ENCODE data around the gene ITGA6. TPM values are rescaled to one million over a fixed set of nuclear protein-coding genes. Genes with fewer than 3 reads are reported as not detected.

Gene ITGA6
- total RNA-seq, 4 donors from 2014 or later: 34.8 to 66.6 (median 52.7) TPM

GRCh38 chr2:172473167-172473566 lies 45.8 kb downstream of the ITGA6 start:
- H3K27ac ChIP-seq: no peak overlapping the region
- no peaks in the 10 kb centered on the region for H3K4me1 ChIP-seq
- TF ChIP-seq POLR2A (IDR thresholded peaks at IDR 0.05) (no peak), CTCF (IDR thresholded peaks at IDR 0.05) (no peak)
- H3K9me3 ChIP-seq: no peaks in the 10 kb centered on the region
- no peaks in the 10 kb centered on the region for H3K36me3 ChIP-seq
- H3K27me3 ChIP-seq: no peaks in the 10 kb centered on the region
- H3K4me3 ChIP-seq (replicated peaks in 1 of 3): no peak overlapping the region
- DNase-seq: no peak
- intact Hi-C loops (cut with DNase I): no loop called here

DNA sequence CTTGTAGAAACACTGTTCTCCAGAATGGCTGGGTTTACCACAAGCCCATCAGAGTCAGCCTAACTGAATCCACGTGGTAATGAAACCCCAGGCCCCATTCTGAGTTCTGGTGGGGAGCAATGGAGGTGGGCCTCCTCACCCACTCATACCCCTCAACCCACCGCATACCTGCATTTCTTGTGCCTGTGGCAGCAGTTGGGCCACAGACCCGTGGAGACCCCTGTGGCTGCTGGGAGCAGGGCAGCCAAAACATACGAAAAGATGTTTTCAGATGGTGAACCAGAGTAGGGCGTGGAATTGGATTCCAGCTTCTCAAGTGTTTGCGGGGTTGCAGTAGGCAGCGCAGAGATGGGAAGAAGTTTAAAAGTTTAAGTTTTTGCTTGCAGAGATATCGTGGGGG lies 51.0 kb downstream of the ITGA6 start:
- no peaks in the 10 kb centered on the region for H3K4me1 ChIP-seq
- peaks cover 0 to 9% of the 10 kb centered on the region in 2 donors for H3K36me3 ChIP-seq
- WGBS, 2 donors: 90% methylated on average over 8 of the region's 8 CpGs
- H3K27me3 ChIP-seq: no peaks in the 10 kb centered on the region
- TF ChIP-seq POLR2A (IDR thresholded peaks at IDR 0.05): no peak
- no peak overlapping the region for H3K4me3 ChIP-seq (replicated peaks in 1 of 3)
- intact Hi-C loops (cut with DNase I): no loop called here
- no peak overlapping the region for H3K27ac ChIP-seq
- DNase-seq: no peak
- H3K9me3 ChIP-seq: no peaks in the 10 kb centered on the region

- DNase-seq: no peak
- WGBS, 2 donors: 76 to 79% methylated on average over 12 of the region's 12 CpGs
- Histone ChIP-seq H3K4me1 (no peaks in the 10 kb centered on the region), H3K4me3 (replicated peaks in 1 of 3) (no peak overlapping the region), H3K9me3 (no peaks in the 10 kb centered on the region), H3K27me3 (no peaks in the 10 kb centered on the region), H3K36me3 (peaks cover 3 to 9% of the 10 kb centered on the region in 2 donors), H3K27ac (peak overlapping the region in 1 of 3 donors; percentile 4)
- TF ChIP-seq CTCF (IDR thresholded peaks at IDR 0.05): no peak
- TF ChIP-seq POLR2A (IDR thresholded peaks at IDR 0.05): no peak
- intact Hi-C loops (cut with DNase I): no loop called here
Measured at GRCh38 chr2:172480301-172481218, 53.2 kb downstream of the ITGA6 start.

DNA sequence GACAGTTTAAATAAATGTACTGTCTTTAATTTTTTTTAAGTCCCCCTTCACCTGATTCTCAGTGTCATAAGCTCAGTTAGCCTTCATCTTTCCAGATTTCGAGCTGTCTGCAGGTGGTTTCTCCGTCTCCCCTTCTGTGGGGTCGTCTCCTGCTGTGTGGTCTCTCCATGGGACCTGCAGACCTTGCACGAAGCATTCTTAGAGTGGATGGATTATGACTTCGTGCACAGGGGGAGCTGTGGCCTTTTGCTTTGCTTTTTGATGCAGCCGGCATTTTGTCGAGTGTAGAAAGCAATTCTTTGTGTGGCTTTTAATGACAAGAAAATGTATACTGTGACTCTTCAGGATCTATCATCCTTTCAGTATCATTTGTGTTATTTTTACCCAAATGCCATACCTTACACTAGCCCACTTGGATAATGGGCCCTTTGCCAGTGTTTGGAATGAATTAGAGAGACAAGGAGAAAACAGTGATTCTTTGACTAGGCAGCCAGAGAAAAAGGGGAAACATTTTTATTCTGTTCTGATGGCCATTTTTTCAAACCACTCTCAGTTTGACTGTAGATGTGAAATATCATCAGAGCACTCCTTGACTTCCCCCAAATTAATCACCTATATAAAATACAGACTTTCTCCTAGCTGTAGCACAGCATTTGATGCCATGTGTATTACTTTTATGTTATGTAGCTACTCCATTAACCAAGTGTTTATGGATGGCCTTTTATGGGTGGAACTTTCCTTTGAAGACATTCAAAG lies 54.3 kb downstream of the ITGA6 start:
- H3K27ac ChIP-seq: no peak overlapping the region
- no peak for DNase-seq
- TF ChIP-seq POLR2A (IDR thresholded peaks at IDR 0.05): no peak
- no peak for TF ChIP-seq CTCF (IDR thresholded peaks at IDR 0.05)
- H3K9me3 ChIP-seq: no peaks in the 10 kb centered on the region
- 66 to 72% methylated on average over 7 of the region's 7 CpGs for WGBS, 2 donors
- no peaks in the 10 kb centered on the region for H3K27me3 ChIP-seq
- H3K36me3 ChIP-seq: peaks cover 3 to 9% of the 10 kb centered on the region in 2 donors
- H3K4me1 ChIP-seq: no peaks in the 10 kb centered on the region
- no peak overlapping the region for H3K4me3 ChIP-seq (replicated peaks in 1 of 3)
- intact Hi-C loops (cut with DNase I): no loop called here

DNA sequence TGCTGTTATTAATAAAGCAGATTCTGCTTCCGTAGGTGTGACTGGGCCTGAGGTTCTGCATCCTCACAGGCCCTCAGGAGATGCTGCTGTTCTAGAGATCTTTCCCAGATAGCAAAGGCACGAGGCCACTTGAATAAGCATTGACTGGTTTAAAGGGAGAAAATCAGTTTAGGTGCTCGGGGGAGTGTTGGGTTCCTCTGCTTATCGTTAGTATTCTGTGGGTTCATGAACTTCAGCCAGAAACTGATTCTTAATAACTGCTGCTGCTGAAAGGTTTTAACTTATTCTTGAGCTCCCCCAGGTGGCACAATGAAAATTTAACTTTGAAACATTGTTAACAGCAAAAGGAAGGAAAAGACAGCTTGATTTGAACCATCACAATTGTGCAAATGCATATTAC lies 56.9 kb downstream of the ITGA6 start:
- Histone ChIP-seq H3K27ac (no peak overlapping the region), H3K36me3 (peaks cover 8 to 9% of the 10 kb centered on the region in 2 donors), H3K27me3 (no peaks in the 10 kb centered on the region), H3K4me3 (replicated peaks in 1 of 3) (no peak overlapping the region), H3K9me3 (no peaks in the 10 kb centered on the region), H3K4me1 (no peaks in the 10 kb centered on the region)
- no peak for DNase-seq
- TF ChIP-seq POLR2A (IDR thresholded peaks at IDR 0.05) (no peak), CTCF (IDR thresholded peaks at IDR 0.05) (peak in 2 of 6 experiments; percentile 13 to 19)
- intact Hi-C loops (cut with DNase I): no loop called here
- 54 to 59% methylated on average over 4 of the region's 4 CpGs for WGBS, 2 donors

Measured in thyroid gland (tissue), 4 donors.